HG03460 (cell line): Measurements from ENCODE around the gene SSC4D.
"Not testable (repeated sequence)": the region's sequence is repeated elsewhere in the genome, so short reads cannot be mapped to it uniquely, and the experiment has no call there.

Experiments used
- ATAC-seq: cut with Tn5 transposase; IDR thresholded peaks from one replicate; pipeline ENCODE4 v1.9.1; 2021; ENCODE audit not compliant: unreplicated experiment

Gene SSC4D

DNA sequence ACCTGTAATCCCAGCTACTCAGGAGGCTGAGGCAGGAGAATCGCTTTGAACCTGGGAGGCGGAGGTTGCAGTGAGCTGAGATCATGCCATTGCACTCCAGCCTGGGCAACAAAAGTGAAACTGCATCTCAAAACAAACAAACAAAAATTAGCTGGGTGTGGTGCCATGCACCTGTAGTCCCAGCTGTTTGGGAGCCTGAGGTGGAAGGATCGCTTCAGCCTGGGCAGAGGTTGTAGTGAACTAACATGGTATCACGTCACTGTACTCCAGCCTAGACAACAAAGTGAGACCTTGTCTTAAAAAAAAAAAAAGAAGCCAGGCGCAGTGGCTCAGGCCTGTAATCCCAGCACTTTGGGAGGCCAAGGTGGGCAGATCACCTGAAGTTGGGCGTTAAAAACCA lies 21.7 kb downstream of the SSC4D start:
- ATAC-seq: not testable (repeated sequence)

DNA sequence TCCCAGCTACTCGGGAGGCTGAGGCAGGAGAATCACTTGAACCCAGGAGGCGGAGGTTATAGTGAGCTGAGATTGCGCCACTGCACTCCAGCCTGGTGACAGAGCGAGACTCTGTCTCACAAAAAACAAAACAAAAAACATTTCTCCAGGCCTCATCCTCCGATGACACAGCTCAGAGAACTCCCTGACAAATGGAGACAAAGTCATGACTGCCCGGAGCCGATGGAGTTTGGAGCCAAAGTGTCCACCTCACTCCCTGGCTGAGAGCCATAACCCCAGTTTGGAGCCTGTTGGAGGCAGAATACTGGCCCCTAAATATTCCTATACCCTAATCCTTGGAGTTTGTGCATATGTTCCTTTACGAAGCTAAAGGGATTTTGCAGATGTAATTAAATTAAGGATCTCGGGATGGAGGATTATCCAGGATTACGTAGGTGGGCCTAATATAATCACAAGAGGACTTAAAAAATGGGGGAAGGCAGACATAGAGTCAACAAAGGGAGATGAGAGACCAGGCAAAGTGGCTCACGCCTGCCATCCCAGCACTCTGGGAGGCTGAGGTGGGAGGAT lies 22.7 kb downstream of the SSC4D start:
- no peak for ATAC-seq

DNA sequence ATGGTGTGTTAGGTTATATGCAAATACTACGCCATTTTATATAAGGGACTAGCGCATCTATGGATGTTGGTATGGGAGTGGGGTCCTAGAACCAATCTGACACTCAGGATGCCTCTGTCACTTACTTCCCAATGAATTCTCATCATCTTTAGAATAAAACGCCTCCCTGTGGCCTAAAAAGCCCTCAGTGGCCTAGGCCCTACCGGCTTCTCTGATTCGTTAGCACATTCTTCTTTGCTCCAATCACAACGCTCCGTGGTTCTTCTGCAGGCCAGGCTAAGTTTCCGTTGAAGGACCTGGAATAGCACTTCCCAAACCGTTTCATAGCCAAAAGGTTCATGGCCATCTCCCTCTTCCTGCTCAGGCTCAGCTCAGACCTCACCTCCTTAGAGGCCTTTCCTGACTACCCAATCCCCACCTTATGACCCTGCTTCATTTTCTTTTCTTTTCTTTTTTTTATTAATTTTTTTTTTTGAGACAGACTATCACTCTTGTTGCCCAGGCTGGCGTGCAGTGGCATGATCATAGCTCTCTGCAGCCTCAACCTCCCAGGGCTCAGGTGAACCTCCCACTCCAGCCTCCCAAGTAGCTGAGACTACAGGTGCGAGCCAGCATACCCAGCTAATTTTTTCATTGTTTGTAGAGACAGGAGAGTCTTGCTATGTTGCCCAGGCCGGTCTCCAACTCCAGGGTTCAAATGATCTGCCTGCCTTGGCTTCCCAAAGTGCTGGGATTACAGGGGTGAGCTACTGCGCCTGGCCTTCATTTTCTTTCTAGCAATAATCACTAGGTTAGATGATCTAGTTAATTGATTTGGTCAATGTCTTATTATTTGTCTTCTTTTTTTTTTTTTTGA lies 26.2 kb downstream of the SSC4D start:
- ATAC-seq: no peak

DNA sequence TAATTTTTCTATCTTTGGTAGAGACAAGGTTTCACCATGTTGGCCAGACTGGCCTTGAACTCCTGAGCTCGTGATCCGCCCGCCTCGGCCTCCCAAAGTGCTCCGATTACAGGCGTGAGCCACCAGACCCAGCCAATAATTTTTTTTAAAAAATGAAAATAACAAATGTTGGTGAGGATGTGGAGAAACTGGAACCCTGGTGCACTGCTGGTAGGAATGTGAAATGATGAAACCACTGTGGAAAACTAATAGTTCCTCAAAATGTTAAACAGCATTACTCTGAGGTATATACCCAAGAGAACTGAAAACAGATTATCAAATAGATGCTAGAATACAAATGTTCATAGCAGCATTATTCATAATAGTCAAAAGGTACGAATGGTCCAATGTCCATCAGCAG lies 27.7 kb downstream of the SSC4D start:
- no peak for ATAC-seq

DNA sequence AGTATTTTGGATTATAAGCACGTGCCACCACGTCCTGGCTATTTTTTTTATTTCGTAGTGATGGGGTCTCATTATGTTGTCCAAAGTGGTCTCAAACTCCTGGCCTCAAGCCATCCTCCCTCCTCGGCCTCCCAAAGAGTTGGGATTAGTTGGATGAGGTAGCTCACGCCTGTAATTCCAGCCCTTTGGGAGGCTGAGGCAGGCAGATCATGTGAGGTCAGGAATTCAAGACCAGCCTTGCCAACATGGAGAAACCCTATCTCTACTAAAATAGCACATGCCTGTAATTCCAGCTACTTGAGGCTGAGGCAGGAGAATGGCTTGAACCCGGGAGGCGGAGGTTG lies 28.9 kb downstream of the SSC4D start:
- no peak for ATAC-seq

DNA sequence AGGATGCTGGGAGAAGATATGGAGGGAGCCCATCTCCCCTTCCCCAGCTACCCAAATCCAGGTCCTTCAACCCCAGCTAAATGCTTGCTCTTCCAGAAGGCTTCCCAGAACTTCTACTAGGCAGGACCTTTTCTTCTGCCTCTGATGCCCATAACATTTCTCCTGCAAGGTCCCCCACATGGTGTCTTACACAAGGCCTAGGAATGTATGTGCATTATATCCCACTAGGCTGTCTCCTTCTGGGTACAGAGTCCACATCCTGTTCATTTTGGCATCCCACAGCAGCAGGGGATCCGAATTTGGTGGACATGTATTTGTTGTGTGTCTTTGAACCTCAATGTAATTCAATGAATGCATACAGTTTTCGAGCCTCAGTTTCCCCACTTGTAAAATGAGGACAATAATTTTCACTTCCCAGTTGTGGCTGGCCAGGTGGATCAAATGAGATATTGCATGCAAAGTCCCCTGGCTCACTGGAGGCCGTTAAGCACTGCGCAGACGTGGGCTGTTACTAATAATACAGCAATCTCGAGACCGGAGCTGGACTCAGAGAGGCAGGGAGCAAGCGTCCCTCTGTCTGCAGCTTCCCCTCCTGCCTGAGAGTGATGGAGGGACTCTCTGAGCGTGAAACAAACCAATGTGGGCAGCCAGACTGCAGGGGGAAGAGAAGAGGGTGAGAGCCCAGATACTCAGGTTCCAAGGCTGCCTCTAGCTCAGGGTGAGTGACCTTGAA lies 32.1 kb downstream of the SSC4D start:
- no peak for ATAC-seq

DNA sequence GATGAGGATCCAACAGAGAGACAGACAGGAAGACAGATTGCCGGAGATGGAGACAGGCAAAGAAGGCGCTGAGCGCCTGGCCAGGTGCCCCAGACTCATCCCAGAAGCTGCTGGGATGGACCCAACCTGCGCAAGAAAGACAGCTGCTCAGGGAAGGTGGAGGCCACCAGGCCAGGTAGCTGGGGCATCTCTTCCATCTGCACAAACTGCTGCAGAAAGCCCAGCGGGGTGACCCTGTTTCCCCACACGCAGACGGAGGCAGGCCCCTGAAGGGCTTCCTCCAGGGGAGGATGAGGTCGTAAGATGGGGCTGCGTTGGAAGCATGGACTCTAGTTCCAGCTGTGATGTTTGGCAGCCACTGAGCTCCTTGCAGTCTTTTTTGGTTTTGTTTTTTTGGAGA lies 34.2 kb downstream of the SSC4D start:
- no peak for ATAC-seq

DNA sequence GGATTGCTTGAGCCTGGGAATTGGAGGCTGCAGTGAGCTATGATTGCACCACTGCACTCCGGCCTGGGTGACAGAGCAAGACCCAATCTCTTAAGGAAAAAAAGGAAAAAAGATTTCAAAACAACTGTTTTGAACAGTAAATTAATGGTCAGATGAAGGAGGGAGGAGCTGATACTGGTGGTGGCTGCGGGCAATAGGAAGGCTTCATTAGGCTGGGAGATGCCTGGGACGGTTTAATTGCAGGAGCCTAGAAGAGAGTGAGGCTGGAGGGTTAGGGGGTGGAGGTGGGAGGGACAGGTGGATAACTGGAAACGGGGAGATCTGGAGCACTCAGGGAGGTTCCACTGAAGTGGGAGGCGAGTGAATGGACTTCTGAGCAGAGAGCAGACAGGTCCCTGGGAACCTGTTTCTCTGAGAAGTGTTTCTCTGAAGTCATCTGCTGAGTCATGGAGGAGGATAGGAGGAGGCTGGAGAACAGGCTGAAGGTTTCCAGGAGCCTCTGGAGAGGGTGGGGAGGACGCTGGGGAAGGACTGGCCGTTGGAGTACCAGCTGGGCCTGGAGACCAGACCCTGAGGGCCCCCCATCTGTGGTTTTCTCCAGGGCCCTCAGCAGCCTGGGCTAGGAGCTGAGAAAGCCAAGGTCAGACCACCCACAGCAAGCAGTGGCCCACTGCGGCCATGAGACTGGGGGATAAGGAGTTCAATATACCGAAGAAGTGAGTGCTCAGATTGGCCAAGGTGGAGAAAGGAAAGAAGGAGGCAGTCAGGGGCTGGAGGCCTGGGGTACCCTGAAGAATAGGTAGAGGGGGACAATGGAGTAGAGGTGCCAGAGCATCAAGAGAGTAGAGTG lies 36.3 kb downstream of the SSC4D start:
- ATAC-seq: no peak

DNA sequence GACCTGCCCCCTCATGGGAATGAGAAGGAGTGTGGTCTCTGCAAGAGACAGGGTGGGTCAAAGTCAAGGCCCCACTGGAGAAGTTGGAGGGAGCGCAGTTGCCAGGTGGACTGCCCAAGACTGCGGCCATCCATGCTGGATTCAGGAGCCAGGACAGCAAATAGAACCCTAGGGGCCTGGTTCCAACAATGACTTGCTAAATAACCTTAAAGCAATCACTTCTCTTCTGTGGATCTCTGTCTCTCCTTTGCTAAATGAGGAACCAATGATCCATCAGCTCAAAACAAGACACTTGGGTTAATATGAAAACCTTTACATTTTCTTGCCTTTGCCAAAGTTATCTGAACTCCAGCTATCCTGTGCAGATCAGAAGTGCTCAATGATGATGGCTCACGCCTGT lies 38.1 kb downstream of the SSC4D start:
- no peak for ATAC-seq

DNA sequence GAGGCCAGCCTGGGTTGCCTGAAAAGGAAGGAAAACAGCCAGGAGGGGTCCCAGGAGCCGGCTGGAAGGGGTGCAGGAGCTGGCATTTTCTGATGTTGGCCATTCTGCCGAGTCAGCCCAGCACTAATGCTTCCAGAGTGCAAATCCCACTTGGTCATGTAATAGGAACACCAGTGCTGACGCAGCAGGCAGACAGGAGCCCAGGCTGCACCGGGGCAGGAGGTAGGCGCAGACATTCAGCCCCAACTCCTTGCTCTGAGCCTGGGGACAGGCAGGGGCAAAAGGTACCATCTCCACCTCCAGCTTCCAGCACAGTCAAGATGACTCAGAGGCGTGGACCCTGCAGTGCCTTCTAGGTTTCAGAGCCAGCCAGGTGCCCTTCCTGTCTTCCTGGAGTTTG lies 40.5 kb downstream of the SSC4D start:
- no peak for ATAC-seq

DNA sequence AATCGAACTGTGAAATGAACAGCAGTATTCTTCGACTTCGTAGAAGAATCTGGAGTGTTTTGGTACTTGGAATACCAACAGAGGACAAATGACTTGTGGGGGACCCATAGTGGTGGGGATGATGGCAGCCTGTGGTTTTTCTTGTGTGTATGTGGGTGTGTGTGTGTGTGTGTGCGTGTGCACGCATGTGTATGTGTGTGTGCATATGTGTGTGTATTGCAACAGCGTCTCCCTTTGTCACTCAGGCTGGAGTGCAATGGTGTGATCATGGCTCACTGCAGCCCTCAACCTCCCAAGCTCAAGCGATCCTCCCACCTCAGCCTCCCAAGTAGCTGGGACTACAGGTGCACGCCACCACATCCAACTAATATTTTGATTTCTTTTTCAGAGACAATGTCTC lies 41.3 kb downstream of the SSC4D start:
- no peak for ATAC-seq

DNA sequence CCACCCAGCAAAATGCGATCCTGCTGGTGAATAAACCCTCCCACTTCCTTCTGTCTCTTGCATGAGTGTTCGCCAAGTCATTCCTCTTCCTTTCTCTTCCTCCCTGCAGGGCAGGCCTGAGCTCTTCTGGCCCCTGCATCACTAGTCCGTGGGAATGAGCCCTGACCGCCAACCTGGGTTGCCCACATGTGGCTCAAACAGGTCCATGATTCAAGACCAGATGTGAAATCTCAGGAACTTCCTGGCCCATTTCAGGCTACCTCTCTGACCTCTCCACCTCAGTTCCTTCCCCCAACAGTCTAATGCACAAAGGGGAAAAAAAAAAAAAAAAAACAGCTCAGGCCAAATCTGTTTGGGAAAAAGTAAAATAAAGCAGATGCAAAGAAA lies 45.3 kb downstream of the SSC4D start:
- no peak for ATAC-seq

DNA sequence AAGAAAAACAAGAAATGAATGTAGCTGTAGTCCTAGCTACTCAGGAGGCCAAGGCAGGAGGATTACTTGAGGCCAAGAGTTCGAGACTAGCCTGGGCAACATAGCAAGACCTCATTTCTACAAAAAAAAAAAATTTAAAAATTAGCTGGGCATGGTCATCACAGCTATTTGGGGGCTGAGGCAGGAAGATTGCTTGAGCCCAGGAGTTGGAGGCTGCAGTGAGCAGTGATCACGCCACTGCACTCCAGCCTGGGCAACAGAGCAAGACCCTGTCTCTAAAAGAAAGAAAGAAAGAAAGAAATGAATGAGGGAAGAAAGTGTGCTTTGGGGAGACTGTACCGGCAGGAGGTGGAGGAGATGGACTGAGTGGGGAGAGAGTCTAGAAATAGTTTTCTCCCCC lies 45.7 kb downstream of the SSC4D start:
- ATAC-seq: not testable (repeated sequence)

DNA sequence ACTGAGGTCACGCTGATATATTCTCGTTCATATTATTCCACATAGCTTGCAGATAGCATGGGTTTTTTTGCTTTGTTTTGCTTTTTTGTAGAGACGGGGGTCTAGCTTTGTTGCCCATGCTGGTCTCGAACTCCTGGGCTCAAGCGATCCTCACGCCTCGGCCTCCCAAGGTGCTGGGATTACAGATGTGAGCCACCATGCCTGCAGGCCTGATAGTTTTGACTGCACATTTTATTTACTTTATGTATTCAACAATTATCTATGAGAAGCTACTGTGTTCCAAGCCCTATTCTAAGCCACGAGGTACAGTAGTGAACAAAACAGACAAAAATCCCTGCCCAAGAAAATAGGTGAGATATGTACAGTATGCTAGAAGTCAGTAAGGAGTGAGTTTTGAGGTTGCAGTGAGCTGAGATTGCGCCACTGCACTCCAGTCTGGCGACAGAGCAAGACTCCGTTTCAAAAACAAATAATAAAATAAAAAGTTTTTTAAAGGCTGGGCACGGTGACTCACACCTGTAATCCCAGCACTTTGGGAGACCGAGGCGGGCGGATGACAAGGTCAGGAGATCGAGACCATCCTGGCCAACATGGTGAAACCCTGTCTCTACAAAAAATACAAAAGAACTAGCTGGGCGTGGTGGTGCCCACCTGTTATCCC lies 49.4 kb downstream of the SSC4D start:
- no peak for ATAC-seq

DNA sequence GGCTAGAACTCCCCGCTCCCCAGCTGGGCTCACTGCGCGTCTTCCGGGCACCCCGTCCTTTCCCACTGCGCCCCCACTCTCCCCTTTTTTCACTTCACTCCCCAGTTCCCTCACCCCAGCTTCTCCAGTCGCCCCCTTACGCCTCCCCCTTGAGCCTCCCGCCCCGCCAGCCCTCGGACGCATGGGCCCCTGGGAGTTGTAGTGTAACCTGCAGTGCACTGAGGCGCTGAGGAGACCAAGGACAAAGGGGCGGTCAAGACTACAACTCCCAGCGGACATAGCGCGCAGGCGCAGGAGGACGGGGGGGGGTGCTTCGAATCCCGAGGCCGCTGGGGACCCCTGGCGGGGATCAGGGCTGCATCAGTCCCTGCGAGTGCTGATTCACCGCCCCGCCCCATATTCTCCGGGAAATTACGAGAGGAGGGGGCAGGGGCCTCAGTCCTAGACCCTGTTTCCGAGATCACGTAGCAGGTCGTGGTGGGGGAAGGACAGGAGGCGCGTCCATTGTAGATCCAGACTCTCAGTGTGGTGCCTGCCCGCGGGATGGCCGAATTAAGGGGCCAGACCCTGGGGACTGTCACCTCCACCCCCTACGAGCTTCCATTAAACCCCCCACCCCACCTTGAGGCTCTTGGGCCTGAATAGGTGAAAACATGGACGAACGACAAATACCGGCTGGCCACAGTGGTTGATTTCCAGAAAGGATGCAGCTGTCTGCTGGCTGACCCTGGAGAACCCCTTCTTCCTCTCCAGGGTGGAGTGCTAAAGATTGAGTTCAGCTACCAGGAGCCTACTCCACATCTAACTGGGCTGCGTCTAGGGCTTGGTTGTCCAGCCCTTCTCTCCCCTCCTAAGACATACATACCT lies 50.2 kb downstream of the SSC4D start:
- ATAC-seq: peak; percentile 88

DNA sequence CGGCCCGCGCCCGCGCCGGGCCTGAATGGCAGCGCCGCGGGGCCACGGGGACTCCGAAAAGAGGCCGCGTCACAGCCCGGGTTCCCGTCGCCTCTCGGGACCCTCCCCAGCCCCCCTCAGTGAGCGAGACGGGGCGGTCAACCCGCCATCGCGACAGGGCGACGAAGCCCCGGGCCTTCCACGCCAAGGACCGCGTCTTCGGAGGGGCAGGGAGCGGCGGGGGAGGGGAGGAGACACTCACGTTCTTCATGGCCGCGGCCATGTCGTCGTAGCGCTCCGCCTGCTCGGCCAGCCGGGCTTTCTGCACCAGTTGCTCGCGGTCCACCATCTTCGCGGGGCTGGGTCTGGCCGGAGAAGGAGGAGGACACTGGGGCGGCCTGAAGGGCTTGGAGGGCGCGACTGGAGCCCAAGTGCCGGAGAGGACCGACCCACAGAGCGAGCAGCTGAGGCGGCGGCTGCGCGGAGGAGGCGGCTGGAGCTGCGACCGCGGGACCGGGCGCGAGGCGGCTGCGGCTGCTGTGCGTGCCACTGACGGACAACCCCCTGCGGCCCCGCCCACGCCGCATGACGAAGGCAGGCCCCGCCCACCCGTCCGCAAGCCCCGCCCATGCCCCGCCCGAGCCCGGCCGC lies 50.9 kb downstream of the SSC4D start, which contains the start of gene YWHAG:
TSS of gene YWHAG (minus strand) at position 511 of the 630 bp plus-strand sequence. CDS start at position 328, 183 bp downstream.
- peak; percentile 63 for ATAC-seq

DNA sequence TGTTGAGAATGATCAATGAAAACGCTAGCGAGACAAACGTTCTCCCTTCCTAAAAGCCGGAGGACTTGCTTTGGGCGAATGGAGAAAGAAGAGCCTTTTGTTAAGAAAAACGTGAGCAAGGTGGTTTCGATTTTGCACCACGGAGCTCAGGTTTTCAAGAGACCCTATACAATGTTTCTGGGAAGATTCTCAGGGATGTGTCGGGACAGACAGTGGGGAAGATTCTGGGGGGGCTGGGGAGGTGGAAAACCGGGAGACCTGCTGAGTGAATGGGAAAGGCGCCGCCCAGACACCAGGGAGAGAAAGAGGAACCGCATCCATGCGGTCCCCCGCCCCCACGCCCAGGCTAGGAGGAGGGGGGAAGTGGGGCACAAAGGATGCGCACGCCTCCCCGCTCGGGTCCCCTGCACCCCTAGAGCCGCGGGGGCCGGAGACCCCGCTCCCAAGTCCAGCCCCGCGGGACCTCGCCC lies 51.5 kb downstream of the SSC4D start:
- peak; percentile 19 for ATAC-seq

DNA sequence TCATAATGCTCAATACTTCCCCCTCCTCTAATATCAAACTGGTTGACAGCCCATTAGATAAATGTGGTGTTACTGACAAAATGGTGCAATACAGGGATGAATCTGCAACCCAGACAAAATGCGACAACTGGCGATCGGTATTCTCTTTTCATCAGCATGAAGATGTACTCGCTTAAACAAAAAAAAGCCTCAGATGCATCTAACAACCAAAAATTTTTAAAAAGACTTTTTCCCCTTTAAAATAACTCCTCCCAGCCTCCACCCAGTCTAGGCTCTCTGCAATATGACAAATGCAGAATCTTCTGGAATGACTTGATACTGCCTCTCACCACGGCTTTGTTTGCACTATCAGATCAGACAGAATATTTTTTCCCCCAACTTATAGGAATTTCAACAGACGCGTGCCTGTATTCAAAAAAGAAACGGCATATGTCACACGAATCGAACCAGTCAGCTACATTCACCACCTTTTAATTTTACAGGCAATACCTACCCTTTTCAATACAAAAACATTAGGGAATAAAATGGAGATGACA lies 52.0 kb downstream of the SSC4D start:
- no peak for ATAC-seq

DNA sequence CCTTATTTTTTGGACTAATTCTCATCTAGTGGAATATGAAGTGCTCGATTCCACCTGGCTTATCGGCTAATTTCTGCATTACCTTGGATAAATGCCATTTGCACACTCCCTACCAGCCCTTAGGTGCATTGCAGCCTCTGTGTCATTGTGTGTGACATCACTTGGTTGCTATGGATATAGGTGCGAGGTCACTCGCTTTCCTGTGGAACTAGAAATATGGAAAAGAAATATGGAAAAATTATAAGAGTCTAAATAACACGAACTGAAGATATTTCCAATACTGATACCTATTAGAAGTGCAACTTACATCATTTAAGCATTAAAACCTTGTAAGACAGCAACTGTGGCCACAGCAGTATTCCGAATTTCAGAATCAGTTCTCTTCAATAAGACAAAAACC lies 52.7 kb downstream of the SSC4D start:
- ATAC-seq: no peak
